GM19372 (cell line): ENCODE measurements around the gene YWHAB.
"Not testable (repeated sequence)": the region's sequence is repeated elsewhere in the genome, so short reads cannot be mapped to it uniquely, and the experiment has no call there.

ENCODE experiments used
- ATAC-seq: cut with Tn5 transposase; IDR thresholded peaks from one replicate; pipeline ENCODE4 v1.9.1; 2021; ENCODE audit warnings: mild to moderate bottlenecking, low read depth, moderate library complexity; ENCODE audit not compliant: unreplicated experiment

Gene YWHAB

DNA sequence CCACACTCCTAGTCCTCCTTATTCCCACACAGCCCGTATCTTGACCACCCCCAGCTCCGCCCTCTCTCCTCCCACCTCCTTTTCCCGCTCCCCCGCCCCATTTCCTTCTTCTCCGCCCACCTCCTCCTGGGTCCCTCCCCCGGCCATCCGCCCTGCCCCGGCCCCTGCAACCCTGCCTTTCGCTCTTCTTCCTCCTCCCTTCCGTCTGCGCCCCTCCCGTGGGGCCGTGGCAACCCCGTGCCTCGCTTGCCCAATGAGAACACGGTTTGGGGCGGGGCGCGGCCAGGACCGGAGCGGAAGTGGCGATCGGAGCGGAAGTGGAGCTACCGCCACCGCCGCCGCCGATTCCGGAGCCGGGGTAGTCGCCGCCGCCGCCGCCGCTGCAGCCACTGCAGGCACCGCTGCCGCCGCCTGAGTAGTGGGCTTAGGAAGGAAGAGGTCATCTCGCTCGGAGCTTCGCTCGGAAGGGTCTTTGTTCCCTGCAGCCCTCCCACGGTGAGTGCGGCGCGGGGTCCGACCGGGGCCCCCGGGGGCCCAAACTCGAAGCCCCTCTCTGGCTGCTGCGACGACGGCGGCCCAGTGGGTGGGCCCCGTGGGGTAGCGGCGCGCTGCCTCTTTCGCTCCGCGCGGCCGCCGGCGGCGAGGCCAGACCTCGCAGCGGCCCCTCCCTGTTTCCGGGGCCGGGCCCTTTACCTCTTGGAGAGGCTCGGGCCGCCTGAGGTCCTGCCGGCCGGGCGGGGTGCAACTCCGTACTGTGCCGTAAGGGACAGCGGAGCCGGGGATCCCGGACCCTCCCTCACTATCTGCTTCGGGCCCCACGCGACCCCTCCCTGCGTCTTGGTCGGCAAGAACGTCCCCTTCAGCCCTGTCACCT is at the start of gene YWHAB:
YWHAB (plus strand) TSS at position 314 of the 874 bp plus-strand sequence. CDS start 15,829 bp downstream, outside the sequence.
- peak; percentile 96 for ATAC-seq

DNA sequence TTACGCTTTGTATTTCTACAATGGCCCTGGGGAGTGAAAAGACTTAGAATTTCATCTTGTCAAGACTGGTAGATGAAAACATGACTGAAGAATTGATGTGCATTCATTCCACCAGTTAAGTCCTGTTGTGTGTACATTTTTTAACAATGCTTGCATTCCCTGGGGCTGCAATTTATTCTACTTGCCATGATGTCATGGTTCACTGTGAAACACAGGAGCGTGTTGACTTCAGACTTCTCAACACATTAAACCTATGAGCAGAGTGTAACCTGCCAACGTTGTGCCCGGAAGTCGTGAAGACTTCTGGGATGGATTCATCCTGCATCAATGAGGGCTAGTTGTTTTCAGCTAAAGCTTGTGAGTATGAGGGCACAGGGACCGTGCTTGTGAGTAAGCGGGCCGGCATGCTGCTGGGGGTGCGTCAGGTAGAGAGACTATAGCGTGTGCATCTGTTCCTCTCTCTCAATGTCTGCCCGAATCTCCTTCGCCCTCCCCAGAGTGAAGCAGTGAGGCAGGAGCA is 48.8 kb upstream of the YWHAB start:
- no peak for ATAC-seq

DNA sequence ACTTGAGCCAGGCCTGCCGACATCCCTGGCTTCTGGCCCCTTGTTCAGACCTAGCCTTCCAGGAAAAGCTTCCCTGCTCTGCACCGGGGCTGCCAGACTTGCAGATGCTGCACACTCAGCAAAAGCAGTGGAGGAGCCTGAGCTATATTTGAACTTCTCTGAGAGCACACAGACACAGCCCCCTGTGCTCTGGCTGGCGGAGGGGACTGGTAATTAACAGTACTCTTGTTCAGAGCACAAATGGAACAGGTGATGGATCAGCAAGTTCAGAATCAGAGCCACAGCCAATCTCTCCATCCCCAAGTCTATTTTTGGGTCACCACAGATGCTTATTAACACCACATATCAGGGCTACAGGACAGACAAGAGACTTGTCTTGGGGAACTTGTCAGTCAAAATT is 47.6 kb upstream of the YWHAB start:
- no peak for ATAC-seq

DNA sequence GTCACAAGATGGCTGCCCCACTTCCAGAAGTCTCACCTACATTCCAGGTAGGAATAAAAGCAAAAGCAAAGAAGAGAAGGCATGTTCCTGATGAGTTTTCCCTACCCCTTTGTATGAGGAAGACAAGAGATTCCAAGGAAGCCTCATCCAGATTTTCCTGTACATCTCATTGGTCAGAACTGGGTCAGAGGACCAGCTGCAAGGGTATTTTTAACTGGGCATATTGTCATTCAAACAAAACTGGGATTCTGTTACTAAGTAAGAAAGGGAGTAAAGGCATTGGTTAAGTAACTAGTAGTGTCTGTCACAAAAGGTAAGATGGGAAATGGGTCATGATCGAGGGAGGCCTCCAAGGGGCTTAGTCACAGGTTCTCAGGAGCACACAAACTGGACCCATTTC is 47.0 kb upstream of the YWHAB start:
- no peak for ATAC-seq

DNA sequence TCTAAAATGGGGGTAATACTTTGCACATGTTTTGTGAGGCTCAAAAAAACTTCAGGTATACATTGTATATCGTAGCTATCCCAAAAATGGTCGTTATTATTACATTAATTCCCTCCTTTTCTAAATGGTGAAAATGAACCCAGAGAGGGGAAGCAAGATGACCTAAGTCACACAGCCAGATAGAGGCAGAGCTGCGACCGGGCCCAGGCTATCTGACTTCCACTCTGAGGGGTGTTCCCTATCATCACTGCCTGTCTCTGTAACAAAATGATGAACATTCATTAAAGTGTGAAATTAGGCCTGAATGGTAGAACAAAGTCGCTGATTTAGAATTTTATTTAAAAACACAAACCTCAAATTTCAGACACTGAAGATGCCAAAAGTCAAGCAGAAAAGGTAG is 46.0 kb upstream of the YWHAB start:
- ATAC-seq = no peak

GRCh38 chr20:44840826-44841225 is 44.7 kb upstream of the YWHAB start:
- ATAC-seq = no peak

DNA sequence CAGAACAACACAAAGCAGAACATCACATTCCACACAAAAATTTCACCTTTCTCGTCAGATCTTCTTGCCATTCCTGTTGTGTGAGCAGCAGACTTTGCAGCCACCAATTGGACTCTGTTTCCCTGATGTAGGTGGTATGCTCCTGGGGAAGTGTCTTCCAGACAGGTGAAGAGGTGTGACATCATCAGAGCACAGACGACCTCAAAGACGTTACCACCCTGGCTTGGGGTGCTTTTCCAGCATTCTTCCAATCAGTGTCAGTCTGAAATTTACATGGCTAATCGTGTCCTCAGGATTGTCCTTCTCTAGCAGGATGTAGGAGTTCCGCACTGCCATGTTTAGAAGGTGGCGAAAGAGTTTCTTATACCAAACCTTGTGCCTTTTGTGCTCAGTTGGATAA is 43.5 kb upstream of the YWHAB start:
- no peak for ATAC-seq

DNA sequence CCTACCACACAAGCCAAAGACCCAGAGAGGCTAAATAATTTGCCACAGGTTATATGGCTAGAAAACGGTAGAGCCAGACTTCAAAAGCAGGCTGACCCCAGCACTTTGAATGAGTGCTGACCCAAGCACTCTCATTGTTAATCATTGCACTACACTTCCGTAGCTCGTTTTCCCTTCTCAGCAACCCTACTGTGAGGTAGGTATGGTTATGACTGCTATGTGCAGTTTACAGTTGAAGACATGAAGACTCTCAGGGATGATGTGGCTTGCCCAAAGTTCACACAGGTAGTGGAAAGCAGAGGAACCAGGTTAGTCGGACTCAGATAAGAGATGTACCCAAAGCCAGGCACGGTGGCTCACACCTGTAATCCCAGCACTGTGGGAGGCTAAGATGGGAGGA is 41.6 kb upstream of the YWHAB start:
- ATAC-seq = no peak

GRCh38 chr20:44848254-44849015 is 37.1 kb upstream of the YWHAB start:
- no peak for ATAC-seq

GRCh38 chr20:44849703-44850102 is 35.8 kb upstream of the YWHAB start:
- no peak for ATAC-seq

DNA sequence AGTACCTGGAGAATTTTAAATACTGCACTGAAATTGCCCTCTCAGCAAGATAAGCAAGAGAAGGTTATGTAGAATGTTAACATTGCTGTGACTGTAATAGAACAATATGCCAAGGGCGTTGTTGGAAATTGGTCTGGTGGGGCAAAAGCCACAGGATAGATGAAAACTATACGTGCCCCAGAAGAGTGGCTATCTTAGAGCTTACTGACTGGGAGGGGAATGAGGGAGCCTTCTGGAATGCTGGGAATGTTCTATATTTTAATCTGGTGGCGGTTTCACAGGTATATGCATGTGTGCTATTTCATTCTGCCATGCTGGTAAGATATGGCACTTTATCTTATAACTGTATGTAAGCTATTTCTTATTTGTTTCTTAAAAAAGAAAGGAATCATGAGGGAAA is 35.2 kb upstream of the YWHAB start:
- ATAC-seq = no peak

DNA sequence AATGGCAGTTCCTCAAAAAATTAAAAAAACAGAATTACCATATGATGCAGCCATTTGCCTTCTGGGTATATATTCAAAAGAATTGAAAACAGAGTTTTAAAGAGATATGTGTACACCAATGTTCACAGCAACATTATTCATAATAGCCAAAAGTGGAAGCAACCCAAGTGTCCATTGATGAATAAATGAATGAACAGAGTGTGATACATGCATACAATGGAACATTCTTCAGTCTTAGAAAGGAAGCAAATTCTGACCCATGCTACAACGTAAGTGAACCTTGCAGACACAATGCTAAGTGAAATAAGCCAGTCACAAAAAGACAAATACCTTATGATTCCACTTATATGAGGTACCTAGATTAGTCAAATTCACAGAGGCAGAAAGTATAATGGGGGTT is 34.7 kb upstream of the YWHAB start:
- no peak for ATAC-seq

DNA sequence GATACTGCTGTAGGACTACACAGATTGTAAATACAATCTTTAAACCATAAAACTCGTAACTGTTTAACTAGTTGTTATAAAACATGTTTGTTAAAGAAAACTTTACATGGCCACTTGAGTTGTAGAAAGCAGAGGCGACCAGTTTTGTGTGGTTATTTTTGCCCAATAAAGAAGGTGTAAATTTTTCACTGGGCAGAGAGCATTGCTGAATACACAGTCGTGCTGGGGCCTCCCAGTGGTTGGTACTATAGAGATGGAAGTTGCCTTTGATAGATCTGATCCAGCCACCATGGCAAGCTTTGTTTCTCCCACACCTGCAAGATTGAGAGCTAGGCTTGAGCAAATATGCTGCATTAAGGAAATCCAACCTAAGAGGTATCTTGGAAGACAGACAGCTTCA is 34.0 kb upstream of the YWHAB start:
- ATAC-seq = no peak

- ATAC-seq = no peak
Observed at GRCh38 chr20:44856442-44856841, 29.1 kb upstream of the YWHAB start.

GRCh38 chr20:44856856-44857448 is 28.6 kb upstream of the YWHAB start:
- no peak for ATAC-seq

DNA sequence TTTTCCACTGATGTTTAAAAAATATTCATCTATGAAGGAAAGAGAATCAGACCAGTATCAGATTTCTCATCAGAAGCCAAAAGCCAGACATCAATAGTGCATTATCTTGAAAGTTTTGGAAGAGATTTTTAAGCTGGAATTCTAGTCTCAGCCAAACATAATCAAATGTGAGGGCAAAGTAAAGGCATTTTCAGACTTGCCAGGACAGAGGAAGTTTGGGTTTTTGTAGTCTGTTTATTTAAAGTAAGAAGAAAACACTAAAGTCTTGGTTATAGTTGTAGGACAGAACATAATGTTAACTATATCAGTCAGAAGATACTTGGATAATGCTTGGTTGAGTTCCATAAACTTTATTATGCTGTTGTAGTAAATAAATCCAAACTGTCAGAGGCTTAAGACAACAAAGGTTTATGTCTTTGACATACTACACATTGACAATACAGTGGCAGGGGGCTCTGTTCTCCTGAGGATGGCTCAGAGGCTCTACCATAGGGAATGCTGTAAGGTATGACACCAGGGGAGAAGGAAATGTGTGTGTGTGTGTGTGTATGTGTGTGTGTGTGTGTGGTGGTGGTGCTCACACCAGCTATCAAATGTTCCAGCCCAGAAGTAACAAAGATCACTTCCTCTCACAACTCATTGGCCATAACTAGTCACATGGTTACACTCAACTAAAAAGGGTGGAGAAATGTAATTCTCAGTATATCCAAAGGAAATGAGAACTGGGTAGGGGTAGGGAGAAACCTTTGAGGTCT is 26.7 kb upstream of the YWHAB start:
- ATAC-seq = no peak

GRCh38 chr20:44861531-44862006 is 23.9 kb upstream of the YWHAB start:
- no peak for ATAC-seq

DNA sequence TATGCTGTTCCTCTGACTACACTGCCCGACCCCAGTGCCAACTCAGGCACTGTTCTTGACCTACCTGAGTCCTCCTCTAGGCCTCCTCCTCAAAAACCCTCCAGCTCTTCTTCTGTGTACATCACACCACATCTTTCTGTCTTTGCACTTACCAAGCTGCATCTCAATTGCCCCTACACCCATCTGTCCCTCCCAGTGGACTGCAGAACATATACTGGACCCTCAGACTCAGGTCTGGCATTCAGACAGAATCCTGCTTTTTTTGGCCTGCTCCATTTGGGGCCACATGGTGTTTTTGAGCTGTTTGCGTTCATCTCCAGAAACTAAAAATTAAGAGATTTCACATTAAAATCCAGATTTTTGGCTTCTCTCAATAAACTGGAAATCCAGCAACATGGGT is 23.2 kb upstream of the YWHAB start:
- no peak for ATAC-seq

GRCh38 chr20:44863365-44864084 is 22.0 kb upstream of the YWHAB start:
- ATAC-seq = not testable (repeated sequence)

- not testable (repeated sequence) for ATAC-seq
Observed at GRCh38 chr20:44864493-44864892, 21.0 kb upstream of the YWHAB start.
